Suprapubic skin (tissue), 4 donors: ENCODE measurements around the gene SRP14.

ENCODE experiments used
- CTCF ChIP-seq, 2 donors: fragments of 200-600 bp in 1 of 2; fragments of 450-650 bp in 1 of 2; sonication (generic) in 1 of 2; IDR thresholded peaks; one replicate each; pipeline ENCODE4 v1.5.1; 2016 to 2019; ENCODE audit warnings: antibody characterized with exemption in 2 of 2, mild to moderate bottlenecking in 1 of 2, moderate library complexity in 1 of 2
- EP300 ChIP-seq: sonication (generic); formaldehyde crosslinking; IDR thresholded peaks from one replicate; pipeline ENCODE4 v1.6.1; 2017; ENCODE audit warnings: antibody characterized with exemption
- POLR2A ChIP-seq, 2 donors: fragments of 450-650 bp; IDR thresholded peaks; one replicate each; pipeline ENCODE4 v1.6.1; 2017; ENCODE audit warnings: antibody characterized with exemption in 2 of 2, mild to moderate bottlenecking in 2 of 2, moderate library complexity in 2 of 2
- POLR2AphosphoS5 ChIP-seq, 3 donors: sonication (generic); formaldehyde crosslinking; IDR thresholded peaks; one replicate each; pipeline ENCODE4 v1.6.1; 2017; ENCODE audit warnings: antibody characterized with exemption in 3 of 3

GRCh38 chr15:40048926-40049475, 10.0 kb upstream of the SRP14 start:
- TF ChIP-seq CTCF (IDR thresholded peaks at IDR 0.05): no peak
- no peak for TF ChIP-seq POLR2AphosphoS5 (IDR thresholded peaks at IDR 0.05)
- no peak for TF ChIP-seq POLR2A (IDR thresholded peaks at IDR 0.05)
- no peak for TF ChIP-seq EP300
